HG03442 (cell line): ENCODE measurements around the gene LGALS13.
"Not testable (repeated sequence)": the region's sequence is repeated elsewhere in the genome, so short reads cannot be mapped to it uniquely, and the experiment has no call there.

Source experiments
- ATAC-seq: cut with Tn5 transposase; IDR thresholded peaks from one replicate; pipeline ENCODE4 v1.9.1; 2021; ENCODE audit warnings: mild to moderate bottlenecking, moderate library complexity; ENCODE audit not compliant: unreplicated experiment

The LGALS13 gene

GRCh38 chr19:39613597-39613996 lies 11.3 kb downstream of the LGALS13 start:
- no peak for ATAC-seq

- no peak for ATAC-seq
These were observed 15.4 kb downstream of the LGALS13 start for GRCh38 chr19:39617745-39618144.

- no peak for ATAC-seq
These were observed 21.6 kb downstream of the LGALS13 start for GRCh38 chr19:39623946-39624345.

- not testable (repeated sequence) for ATAC-seq
These were observed 25.3 kb downstream of the LGALS13 start for GRCh38 chr19:39627631-39628030.

- ATAC-seq, result no peak
These were observed 28.9 kb downstream of the LGALS13 start for GRCh38 chr19:39631178-39631577.

- ATAC-seq, result no peak
These were observed 29.3 kb downstream of the LGALS13 start for GRCh38 chr19:39631626-39632025.

GRCh38 chr19:39637891-39638290 lies 35.6 kb downstream of the LGALS13 start:
- no peak for ATAC-seq

- no peak for ATAC-seq
These were observed 39.4 kb downstream of the LGALS13 start for GRCh38 chr19:39641773-39642172.

GRCh38 chr19:39643591-39643990 lies 41.3 kb downstream of the LGALS13 start:
- no peak for ATAC-seq

GRCh38 chr19:39645800-39646411 lies 43.6 kb downstream of the LGALS13 start:
- ATAC-seq, result no peak

GRCh38 chr19:39647918-39648317 lies 45.6 kb downstream of the LGALS13 start:
- ATAC-seq, result no peak

GRCh38 chr19:39655613-39656012 lies 53.3 kb downstream of the LGALS13 start, which contains the start of gene LGALS16:
Gene LGALS16, plus strand, starts transcription at chr19:39655913. Its CDS starts 49 bp downstream, at chr19:39655962.
- no peak for ATAC-seq
